ENCODE results near the gene FOXQ1. TPM values are rescaled to one million over a fixed set of nuclear protein-coding genes. Genes with fewer than 3 reads are reported as not detected.
"Not testable (repeated sequence)": the region's sequence is repeated elsewhere in the genome, so short reads cannot be mapped to it uniquely, and the experiment has no call there.

FOXQ1 gene
- total RNA-seq, 2 donors from 2014 or later: 20.3 to 38.6 TPM

- TF ChIP-seq POLR2AphosphoS5 (IDR thresholded peaks at IDR 0.05) (no peak), CTCF (IDR thresholded peaks at IDR 0.05) (no peak), POLR2A (IDR thresholded peaks at IDR 0.05) (no peak)
- Histone ChIP-seq H3K27me3 (replicated peaks; ENCODE audit: insufficient read depth) (no peaks in the 10 kb centered on the region), H3K27ac (no peak overlapping the region), H3K4me3 (no peak overlapping the region), H3K9me3 (no peaks in the 10 kb centered on the region), H3K4me1 (replicated peaks) (no peaks in the 10 kb centered on the region), H3K36me3 (no peaks in the 10 kb centered on the region)
- intact Hi-C loops (cut with DNase I): no loop called here
- WGBS: 84% methylated on average over 38 of the region's 43 CpGs
- DNase-seq (ENCODE audit: low spot score): no peak
Observed at GRCh38 chr6:1317302-1317815, 5.5 kb downstream of the FOXQ1 start.

- no peak for TF ChIP-seq CTCF (IDR thresholded peaks at IDR 0.05)
- TF ChIP-seq POLR2A (IDR thresholded peaks at IDR 0.05): no peak
- TF ChIP-seq POLR2AphosphoS5 (IDR thresholded peaks at IDR 0.05): no peak
- H3K4me3 ChIP-seq: no peak overlapping the region
- H3K4me1 ChIP-seq (replicated peaks): no peaks in the 10 kb centered on the region
- no peak overlapping the region for H3K27ac ChIP-seq
- no peaks in the 10 kb centered on the region for H3K27me3 ChIP-seq (replicated peaks; ENCODE audit: insufficient read depth)
- intact Hi-C loops (cut with DNase I): no loop called here
- 65% methylated on average over 7 of the region's 7 CpGs for WGBS
- no peaks in the 10 kb centered on the region for H3K9me3 ChIP-seq
- no peaks in the 10 kb centered on the region for H3K36me3 ChIP-seq
- DNase-seq (ENCODE audit: low spot score): no peak
Observed at GRCh38 chr6:1318036-1318435, 6.1 kb downstream of the FOXQ1 start.

- H3K9me3 ChIP-seq; H3K4me3 ChIP-seq; DNase-seq (ENCODE audit: low spot score); H3K4me1 ChIP-seq (replicated peaks); H3K27me3 ChIP-seq (replicated peaks; ENCODE audit: insufficient read depth); intact Hi-C loops (cut with DNase I); H3K27ac ChIP-seq; H3K36me3 ChIP-seq: not testable (repeated sequence)
- 87% methylated on average over 15 of the region's 22 CpGs for WGBS
Observed at GRCh38 chr6:1318584-1318983, 6.7 kb downstream of the FOXQ1 start.

GRCh38 chr6:1321738-1322137, 9.8 kb downstream of the FOXQ1 start:
- no peak overlapping the region for H3K4me3 ChIP-seq
- TF ChIP-seq POLR2AphosphoS5 (IDR thresholded peaks at IDR 0.05) (no peak), CTCF (IDR thresholded peaks at IDR 0.05) (no peak), POLR2A (IDR thresholded peaks at IDR 0.05) (no peak)
- intact Hi-C loops (cut with DNase I): no loop called here
- WGBS: 9% methylated on average over 4 of the region's 4 CpGs
- H3K36me3 ChIP-seq: no peaks in the 10 kb centered on the region
- no peak overlapping the region for H3K27ac ChIP-seq
- H3K27me3 ChIP-seq (replicated peaks; ENCODE audit: insufficient read depth): no peaks in the 10 kb centered on the region
- H3K9me3 ChIP-seq: no peaks in the 10 kb centered on the region
- no peaks in the 10 kb centered on the region for H3K4me1 ChIP-seq (replicated peaks)
- DNase-seq (ENCODE audit: low spot score): no peak

- no peaks in the 10 kb centered on the region for H3K9me3 ChIP-seq
- H3K27ac ChIP-seq: no peak overlapping the region
- no peaks in the 10 kb centered on the region for H3K36me3 ChIP-seq
- intact Hi-C loops (cut with DNase I): no loop called here
- TF ChIP-seq POLR2AphosphoS5 (IDR thresholded peaks at IDR 0.05): no peak
- TF ChIP-seq CTCF (IDR thresholded peaks at IDR 0.05): no peak
- TF ChIP-seq POLR2A (IDR thresholded peaks at IDR 0.05): no peak
- no peak overlapping the region for H3K4me3 ChIP-seq
- WGBS: 56% methylated on average over 3 of the region's 3 CpGs
- DNase-seq (ENCODE audit: low spot score): no peak
- no peaks in the 10 kb centered on the region for H3K4me1 ChIP-seq (replicated peaks)
- H3K27me3 ChIP-seq (replicated peaks; ENCODE audit: insufficient read depth): no peaks in the 10 kb centered on the region
Observed at GRCh38 chr6:1322156-1322555, 10.3 kb downstream of the FOXQ1 start.

Data from prostate gland (tissue), 2 donors.